ENCODE data around the gene KLHDC8A. TPM values are rescaled to one million over a fixed set of nuclear protein-coding genes. Genes with fewer than 3 reads are reported as not detected.
A peak's percentile ranks its signal among the peaks of the same experiment; 100 is the strongest.

The KLHDC8A gene
- total and polyA plus RNA-seq, 8 donors, result 0.28 to 5.4 (median 0.81) TPM

GRCh38 chr1:205373022-205373797 lies 16.5 kb upstream of the KLHDC8A start:
- ATAC-seq, result no peak
- Histone ChIP-seq H3K4me3 (no peak overlapping the region), H3K27me3 (no peaks in the 10 kb centered on the region), H3K9me3 (no peaks in the 10 kb centered on the region), H3K36me3 (no peaks in the 10 kb centered on the region), H3K27ac (peak overlapping the region in 1 of 4 donors; percentile 44), H3K4me1 (peaks cover 25 to 58% (median 50%) of the 10 kb centered on the region in 3 donors)
- WGBS, 2 donors, result 51 to 56% methylated on average over 9 of the region's 9 CpGs
- intact Hi-C loops (cut with DNase I), result no loop called here
- no peak for DNase-seq
- no peak for TF ChIP-seq CTCF (IDR thresholded peaks at IDR 0.05)
- FAIRE-seq, result no peak

DNA sequence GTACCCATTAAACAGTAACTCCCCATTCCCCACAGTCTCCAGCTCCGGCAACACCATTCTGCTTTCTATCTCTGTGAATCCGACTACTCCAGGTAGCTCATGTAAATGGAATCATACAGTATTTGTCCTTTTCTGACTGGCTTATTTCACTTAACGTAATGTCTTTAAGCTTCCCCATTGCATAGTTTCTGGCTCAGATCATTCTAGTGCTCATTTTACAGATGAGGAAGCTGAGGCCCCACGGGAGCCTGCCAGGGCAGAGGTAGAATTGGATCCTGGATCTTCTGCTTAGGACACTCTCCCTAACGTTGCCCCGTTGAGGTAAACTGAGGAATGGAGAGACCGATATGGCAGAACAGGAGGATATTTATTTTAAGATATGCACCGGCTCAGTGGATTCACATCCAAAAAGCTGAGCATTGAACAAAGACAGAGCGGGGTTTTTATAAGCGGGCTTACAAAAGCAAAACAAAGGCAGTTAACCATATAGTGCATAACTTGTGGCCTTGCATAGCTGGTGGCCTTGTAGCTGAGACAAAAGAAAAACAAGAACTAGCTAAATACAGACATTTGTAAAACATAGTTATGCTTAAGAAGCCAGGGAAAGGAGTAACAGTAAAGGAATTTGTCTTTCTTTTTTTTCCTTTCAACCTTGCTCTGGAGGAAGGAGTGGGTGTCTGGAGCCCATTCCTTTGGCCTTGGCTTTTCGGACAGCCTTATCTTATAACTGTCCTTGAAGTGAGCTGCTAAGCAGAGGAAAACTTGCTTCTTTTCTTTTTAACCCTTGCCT lies 15.3 kb upstream of the KLHDC8A start:
- FAIRE-seq (no peak), ATAC-seq (peak in 1 of 4 donors; percentile 32), DNase-seq (no peak)
- TF ChIP-seq CTCF (IDR thresholded peaks at IDR 0.05), result no peak
- intact Hi-C loops (cut with DNase I), result no loop called here
- WGBS, 2 donors, result 45 to 52% methylated on average over 11 of the region's 11 CpGs
- peaks cover 25 to 58% (median 55%) of the 10 kb centered on the region in 3 donors for H3K4me1 ChIP-seq
- peak overlapping the region in 1 of 4 donors; percentile 44 for H3K27ac ChIP-seq
- H3K36me3 ChIP-seq, result no peaks in the 10 kb centered on the region
- H3K4me3 ChIP-seq, result no peak overlapping the region
- no peaks in the 10 kb centered on the region for H3K27me3 ChIP-seq
- H3K9me3 ChIP-seq, result no peaks in the 10 kb centered on the region

DNA sequence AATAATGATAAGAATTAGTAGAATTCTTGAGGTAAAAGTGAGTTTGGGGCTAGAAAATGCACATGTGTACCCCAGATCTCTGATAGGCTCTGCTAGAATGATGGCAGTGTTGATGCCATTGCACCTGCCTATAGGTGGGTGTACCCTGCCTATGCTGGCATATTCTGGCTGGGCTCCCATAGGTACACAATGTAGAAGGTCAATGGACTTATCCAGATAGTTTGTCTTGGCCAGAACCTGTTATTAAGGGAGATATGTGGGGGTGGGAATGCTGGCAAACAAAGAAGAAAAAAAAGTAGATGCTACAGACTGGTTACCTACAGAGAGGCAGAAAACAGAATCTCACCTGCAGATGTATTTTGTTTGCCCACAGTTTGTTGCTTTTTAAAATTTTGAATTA lies 14.1 kb upstream of the KLHDC8A start:
- peaks cover 33 to 67% (median 64%) of the 10 kb centered on the region in 3 donors for H3K4me1 ChIP-seq

GRCh38 chr1:205369701-205370123 lies 13.0 kb upstream of the KLHDC8A start:
- no peak for FAIRE-seq
- no peaks in the 10 kb centered on the region for H3K27me3 ChIP-seq
- H3K36me3 ChIP-seq, result no peaks in the 10 kb centered on the region
- H3K27ac ChIP-seq, result peak overlapping the region in 1 of 4 donors; percentile 46
- no peak for TF ChIP-seq CTCF (IDR thresholded peaks at IDR 0.05)
- H3K4me1 ChIP-seq, result peaks cover 36 to 72% (median 67%) of the 10 kb centered on the region in 3 donors
- H3K9me3 ChIP-seq, result no peaks in the 10 kb centered on the region
- DNase-seq, result peak in 2 of 6 donors; percentile 25 to 55
- WGBS, 2 donors, result 39% methylated on average over 3 of the region's 3 CpGs
- peak; percentile 54 to 70 (median 68) for ATAC-seq
- intact Hi-C loops (cut with DNase I), result no loop called here
- no peak overlapping the region for H3K4me3 ChIP-seq

More for the DNA sequence above, 14.1 kb upstream of the KLHDC8A start:
- peak in 4 of 6 donors; percentile 34 to 85 (median 57) for DNase-seq
- Histone ChIP-seq H3K9me3 (no peaks in the 10 kb centered on the region), H3K27me3 (no peaks in the 10 kb centered on the region), H3K36me3 (no peaks in the 10 kb centered on the region), H3K4me3 (no peak overlapping the region), H3K27ac (peak overlapping the region in 1 of 4 donors; percentile 54)
- TF ChIP-seq CTCF (IDR thresholded peaks at IDR 0.05), result no peak
- ATAC-seq, result peak; percentile 72 to 84 (median 80)
- intact Hi-C loops (cut with DNase I), result no loop called here
- FAIRE-seq, result no peak
